Measurements from ENCODE around the gene CA12. TPM values are rescaled to one million over a fixed set of nuclear protein-coding genes. Genes with fewer than 3 reads are reported as not detected.

CA12 gene
- total and polyA plus RNA-seq, 9 of the 15 experiments (the other 6 are each of a cell fraction or from before 2014, with no cell fraction given), result 0.01 to 0.78 (median 0.15) TPM; not detected in 1

DNA sequence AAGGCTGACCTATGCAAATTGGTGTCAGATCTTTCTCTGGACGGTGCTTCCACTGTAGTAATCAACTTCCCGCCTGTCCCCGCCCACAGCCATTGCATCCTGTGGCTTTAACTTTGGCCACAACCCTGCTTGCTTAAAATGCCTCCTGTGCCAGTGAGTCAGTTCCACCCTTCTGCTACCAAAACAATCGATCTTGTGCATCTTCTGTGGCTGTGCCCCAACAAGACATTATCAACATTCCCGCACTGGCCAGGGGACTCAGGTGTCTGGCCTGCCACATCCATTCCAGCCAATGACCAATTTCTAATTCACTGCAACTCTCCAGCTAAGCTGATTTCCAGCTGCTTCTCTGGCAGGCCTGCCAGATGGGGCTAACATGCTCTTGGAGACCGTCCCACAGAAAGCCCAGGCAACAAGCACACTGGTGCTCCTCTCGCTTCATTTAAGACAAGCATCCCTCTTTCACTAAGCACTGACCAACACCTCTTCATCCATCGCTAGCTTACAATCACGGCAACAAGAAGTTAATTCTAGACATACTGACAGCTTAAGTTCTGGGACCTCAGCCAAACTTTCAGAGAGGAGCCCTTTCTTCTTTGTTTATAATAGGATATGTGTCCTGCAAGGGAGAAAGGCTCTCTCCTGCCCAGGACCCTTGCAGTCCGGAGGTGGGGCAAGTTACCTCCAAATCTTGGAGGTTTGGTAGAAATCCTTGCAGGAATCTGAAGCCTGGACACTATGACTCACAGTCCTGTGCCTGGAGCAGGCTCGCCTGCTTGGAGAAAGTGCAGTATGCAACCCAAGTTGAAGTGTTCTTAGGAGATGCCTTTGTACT is 6.7 kb downstream of the CA12 start (continued):
- TF ChIP-seq, protein P1, sequence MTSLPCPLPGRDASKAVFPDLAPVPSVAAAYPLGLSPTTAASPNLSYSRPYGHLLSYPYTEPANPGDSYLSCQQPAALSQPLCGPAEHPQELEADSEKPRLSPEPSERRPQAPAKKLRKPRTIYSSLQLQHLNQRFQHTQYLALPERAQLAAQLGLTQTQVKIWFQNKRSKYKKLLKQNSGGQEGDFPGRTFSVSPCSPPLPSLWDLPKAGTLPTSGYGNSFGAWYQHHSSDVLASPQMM (CRISPR knock-in tag; IDR thresholded peaks at IDR 0.05), result no peak
- TF ChIP-seq ZNF644 (tag; IDR thresholded peaks at IDR 0.05; ENCODE audit: low read depth) (no peak), MTA1 (IDR thresholded peaks at IDR 0.05; ENCODE audit: borderline replicate concordance) (no peak)

DNA sequence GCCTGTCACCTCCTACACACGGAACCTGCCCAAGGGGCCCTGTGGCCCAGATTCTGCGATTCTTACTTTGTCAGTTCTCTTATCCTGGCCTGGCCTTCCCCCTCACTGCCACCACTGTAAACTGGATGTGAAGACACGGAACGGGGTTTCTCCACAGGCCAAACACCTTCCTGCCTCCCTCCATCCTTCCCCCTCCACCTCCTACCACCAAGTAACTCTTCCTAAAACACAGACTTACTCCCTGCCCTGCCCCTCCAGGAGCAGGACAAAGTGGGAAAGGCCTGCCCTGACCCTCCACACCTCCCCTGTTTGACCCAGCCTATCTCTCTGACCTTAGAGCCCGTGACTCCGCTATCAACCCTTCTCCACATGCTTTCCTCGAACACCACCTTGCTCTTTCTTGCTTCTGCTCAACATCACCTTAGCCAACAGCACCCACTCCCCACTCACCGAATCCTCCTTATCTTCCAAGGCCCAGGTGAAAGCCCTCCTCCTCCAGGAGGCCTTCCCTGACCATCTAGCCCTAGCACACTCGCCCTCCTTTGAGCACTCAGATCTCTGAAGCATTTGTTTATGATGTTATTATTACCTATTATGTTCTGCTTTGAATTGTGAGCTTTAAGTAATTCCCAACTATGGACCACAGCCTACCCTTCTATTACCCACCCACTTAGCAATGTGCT is 7.6 kb downstream of the CA12 start:
- H3K4me3 ChIP-seq, result no peak overlapping the region
- no peaks in the 10 kb centered on the region for H3K9me3 ChIP-seq (replicated peaks; ENCODE audit: control insufficient read depth, insufficient read depth, low read depth, low read length)
- ATAC-seq (no peak), FAIRE-seq (peak; percentile 6), DNase-seq (ENCODE audit: extremely low read depth in 1 of 4, low spot score in 3 of 4) (no peak)
- BruUV-seq (replicated peaks), result no TSS peak
- no peaks in the 10 kb centered on the region for H4K20me1 ChIP-seq (replicated peaks; ENCODE audit: control insufficient read depth, insufficient read depth, low read length)
- no peaks in the 10 kb centered on the region for H3K27me3 ChIP-seq (ENCODE audit: control insufficient read depth in 2 of 2, insufficient read depth in 2 of 2, low read length in 2 of 2)
- peak overlapping the region; percentile 53 for H2AFZ ChIP-seq (ENCODE audit: low read depth, low read length)
- H3K27ac ChIP-seq (ENCODE audit: extremely low read depth, low read depth, low read length), result no peak overlapping the region
- H3K36me3 ChIP-seq (ENCODE audit: control insufficient read depth, insufficient read depth, low read length), result no peaks in the 10 kb centered on the region
- POLR2A ChIA-PET, result interaction anchor here (1.2 kb wide), 1 partner anchor 16 kb away, joined by 4 read pairs; no protein-coding TSS in a partner anchor
- no peaks in the 10 kb centered on the region for H3K79me2 ChIP-seq (ENCODE audit: control insufficient read depth, insufficient read depth, low read length)
- WGBS (ENCODE audit: insufficient coverage, low coverage, missing lambda C conversion rate), result 48% methylated on average over 8 of the region's 9 CpGs
- H3K9ac ChIP-seq (ENCODE audit: insufficient read depth in 1 of 2, low read depth in 2 of 2, low read length in 2 of 2), result no peak overlapping the region; a peak in 1 of 4 replicates
- H3K9me1 ChIP-seq (ENCODE audit: control insufficient read depth, insufficient read depth, low read length), result no peaks in the 10 kb centered on the region
- CTCF ChIA-PET (ENCODE audit: low intra/inter-chr PET ratio), result no interaction called here
- H3K4me2 ChIP-seq (ENCODE audit: insufficient read depth, low read length), result no peak overlapping the region
- H3K4me1 ChIP-seq (replicated peaks in 1 of 2; ENCODE audit: control insufficient read depth in 2 of 2, insufficient read depth in 2 of 2, low read length in 2 of 2), result peaks cover 29 to 43% of the 10 kb centered on the region in 2 experiments
- in situ Hi-C loops (cut with MboI), result no loop called here
- intact Hi-C loops (cut with micrococcal nuclease), result no loop called here
- no peak for TF ChIP-seq EP400 (IDR thresholded peaks at IDR 0.05)
- no peak for TF ChIP-seq TSC22D4 (tag; IDR thresholded peaks at IDR 0.05)
- TF ChIP-seq HLTF (IDR thresholded peaks at IDR 0.05), result peak; percentile 25; the same call in 1 of the 2 replicates
- TF ChIP-seq SMARCC2 (IDR thresholded peaks at IDR 0.05; ENCODE audit: low read depth), result no peak
- TF ChIP-seq ZNF140 (CRISPR knock-in tag; IDR thresholded peaks at IDR 0.05), result no peak
- no peak for TF ChIP-seq ARHGAP35 (IDR thresholded peaks at IDR 0.05; ENCODE audit: partially characterized antibody)
- no peak for TF ChIP-seq RFX7 (CRISPR knock-in tag; IDR thresholded peaks at IDR 0.05)
- no peak for TF ChIP-seq ATF1 (CRISPR knock-in tag; IDR thresholded peaks at IDR 0.05)
- TF ChIP-seq ATF1 (tag; IDR thresholded peaks at IDR 0.05), result no peak
- TF ChIP-seq KDM1A (IDR thresholded peaks at IDR 0.05), result 0 out of 4 replicates have a peak, but pooled peaks of 1 of the 2 experiments have one; percentile 26
- TF ChIP-seq, protein P2, sequence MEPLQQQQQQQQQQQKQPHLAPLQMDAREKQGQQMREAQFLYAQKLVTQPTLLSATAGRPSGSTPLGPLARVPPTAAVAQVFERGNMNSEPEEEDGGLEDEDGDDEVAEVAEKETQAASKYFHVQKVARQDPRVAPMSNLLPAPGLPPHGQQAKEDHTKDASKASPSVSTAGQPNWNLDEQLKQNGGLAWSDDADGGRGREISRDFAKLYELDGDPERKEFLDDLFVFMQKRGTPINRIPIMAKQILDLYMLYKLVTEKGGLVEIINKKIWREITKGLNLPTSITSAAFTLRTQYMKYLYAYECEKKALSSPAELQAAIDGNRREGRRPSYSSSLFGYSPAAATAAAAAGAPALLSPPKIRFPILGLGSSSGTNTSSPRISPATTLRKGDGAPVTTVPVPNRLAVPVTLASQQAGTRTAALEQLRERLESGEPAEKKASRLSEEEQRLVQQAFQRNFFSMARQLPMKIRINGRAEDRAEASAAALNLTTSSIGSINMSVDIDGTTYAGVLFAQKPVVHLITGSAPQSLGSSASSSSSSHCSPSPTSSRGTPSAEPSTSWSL (CRISPR knock-in tag; IDR thresholded peaks at IDR 0.05; ENCODE audit: borderline replicate concordance), result no peak
- no peak for TF ChIP-seq NFE2 (IDR thresholded peaks at IDR 0.05; ENCODE audit: low read depth)
- TF ChIP-seq HSF4 (CRISPR knock-in tag; IDR thresholded peaks at IDR 0.05; ENCODE audit: borderline replicate concordance), result no peak
